Measurements from ENCODE around the gene MEGF10.
"Not testable (repeated sequence)": the region's sequence is repeated elsewhere in the genome, so short reads cannot be mapped to it uniquely, and the experiment has no call there.

Gene MEGF10

DNA sequence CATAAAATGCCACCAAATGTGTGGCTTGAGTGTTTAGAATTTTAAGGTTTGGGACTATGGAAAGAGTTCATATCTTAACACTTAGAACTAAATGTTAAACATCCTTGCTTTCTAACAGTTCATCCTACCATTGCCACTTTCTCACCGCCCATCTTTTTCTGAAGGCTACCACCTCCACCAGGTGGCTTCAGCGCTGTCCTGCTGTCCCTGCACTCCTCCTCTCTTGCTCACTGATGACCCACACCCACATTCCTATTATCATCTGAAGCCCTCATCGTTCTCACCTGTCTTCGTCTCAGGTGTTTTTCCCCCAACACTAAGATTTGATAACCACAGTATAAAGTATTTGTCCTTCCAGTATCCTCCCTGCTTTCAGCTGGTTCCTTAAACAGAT is 7.4 kb downstream of the MEGF10 start:
- no peak for DNase-seq (ENCODE audit: low spot score)

DNA sequence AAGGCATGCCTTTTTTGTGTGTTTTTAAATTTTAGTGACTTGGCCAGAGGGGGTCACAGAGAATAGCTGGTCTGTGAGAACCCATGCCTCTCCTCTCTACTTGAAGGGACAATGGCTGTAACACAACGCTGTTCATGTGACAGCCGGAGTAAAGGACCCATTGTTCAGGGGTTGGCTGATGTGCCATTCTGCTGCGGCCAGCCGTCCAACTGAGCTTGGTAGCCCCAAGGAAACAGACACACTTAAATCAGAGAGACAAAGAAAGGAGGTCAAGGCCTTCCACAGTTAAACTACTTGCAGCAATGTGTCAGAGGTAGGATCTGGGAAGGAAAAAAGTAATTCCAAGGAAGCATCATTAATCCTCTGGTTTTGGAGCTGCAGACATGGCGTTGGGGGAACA is 8.1 kb downstream of the MEGF10 start:
- no peak for DNase-seq (ENCODE audit: low spot score)

DNA sequence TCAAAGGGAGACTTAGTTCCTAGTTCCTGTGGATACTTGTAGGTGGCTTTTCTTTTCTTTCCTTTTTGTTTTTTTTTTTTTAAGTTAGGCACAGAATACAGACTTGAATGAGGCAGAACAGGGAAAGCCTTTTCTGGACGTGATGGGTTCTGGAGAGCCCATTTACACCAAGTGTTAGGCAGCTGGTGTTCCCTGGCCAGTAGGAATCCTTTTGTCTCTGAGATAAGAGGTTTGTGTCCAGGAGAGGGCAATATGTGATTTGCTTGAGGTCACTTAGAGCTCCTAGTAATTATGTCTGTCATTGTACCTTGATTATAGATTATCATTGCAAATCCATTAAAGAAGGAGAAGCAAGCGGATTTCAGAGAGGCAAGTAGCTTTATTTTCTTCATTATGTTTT is 9.1 kb downstream of the MEGF10 start:
- DNase-seq (ENCODE audit: low spot score): no peak

DNA sequence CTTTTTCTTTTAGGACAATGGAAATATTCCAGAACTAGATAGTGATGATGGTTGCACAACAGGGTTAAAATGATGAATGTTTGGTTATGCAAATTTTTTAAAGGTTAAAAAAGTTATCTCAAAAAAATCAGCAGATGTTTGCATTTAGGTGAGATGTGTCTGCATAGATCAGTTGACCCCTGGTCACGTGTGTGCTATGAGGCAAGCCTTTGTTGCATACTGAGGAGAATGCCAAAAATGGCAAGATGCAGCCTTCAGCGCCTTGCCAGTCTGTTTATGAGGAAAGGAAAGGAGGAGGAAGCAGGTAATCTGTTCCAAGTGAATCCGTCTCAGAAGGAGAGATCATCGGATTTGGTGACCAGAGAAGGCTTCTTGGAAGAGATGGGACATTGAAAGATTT is 11.9 kb downstream of the MEGF10 start:
- no peak for DNase-seq (ENCODE audit: low spot score)

DNA sequence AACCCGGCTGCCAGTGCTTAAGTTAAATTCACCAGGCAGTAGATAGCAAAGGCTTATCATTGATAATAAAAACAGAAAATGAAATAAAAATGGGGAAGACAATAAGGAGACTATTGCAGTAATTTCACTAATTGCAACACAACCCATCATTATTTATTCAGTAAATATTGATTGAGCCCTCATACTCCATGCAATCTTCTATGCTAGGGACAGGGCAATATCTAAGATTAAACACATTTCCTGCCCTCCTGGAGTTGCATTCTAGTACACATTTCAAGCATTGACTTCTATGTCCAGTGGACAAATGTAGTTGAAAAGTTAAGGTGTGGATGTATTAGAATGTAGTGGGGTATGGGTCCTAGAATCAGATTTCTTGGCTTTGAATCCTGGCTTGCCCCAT is 12.8 kb downstream of the MEGF10 start:
- DNase-seq (ENCODE audit: low spot score): no peak

DNA sequence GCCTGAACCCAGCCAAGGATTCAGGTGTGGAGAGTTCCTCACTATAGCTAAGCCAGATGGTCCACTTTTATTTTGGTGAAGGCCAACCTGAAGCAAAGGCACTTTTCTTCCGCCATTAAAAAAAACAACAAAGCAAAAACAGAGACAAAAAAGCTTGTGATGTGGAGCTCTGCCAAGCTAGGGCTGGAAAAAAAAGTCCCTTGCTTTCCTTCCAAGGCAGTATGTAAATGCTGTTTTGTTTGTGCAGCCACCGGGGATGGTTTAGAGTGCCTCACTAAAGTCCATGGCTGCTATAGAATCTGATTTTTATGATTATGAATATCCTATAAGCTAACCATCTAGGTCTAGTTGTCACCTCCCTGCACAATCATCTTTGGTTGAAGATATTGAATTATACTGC is 14.9 kb downstream of the MEGF10 start:
- no peak for DNase-seq (ENCODE audit: low spot score)

DNA sequence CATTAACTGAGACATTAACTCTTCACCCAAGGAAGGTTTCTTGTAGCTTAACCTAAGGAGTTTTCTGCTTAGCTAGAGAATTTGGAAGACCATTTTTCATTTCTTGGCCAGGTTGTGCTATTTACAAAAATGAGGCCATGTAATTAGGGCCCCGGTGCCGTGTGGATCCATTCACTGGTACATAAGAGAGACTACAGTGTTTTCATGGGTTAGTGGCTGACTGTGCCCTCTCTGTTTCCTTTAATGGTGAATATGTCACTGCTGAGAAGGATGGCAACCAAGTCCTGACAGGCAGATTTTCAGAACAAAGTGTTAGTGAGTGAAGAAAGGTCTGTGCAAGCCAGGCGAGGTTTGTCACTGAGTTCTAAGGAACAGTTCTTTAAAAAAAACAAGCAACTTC is 15.4 kb downstream of the MEGF10 start:
- DNase-seq (ENCODE audit: low spot score): no peak

DNA sequence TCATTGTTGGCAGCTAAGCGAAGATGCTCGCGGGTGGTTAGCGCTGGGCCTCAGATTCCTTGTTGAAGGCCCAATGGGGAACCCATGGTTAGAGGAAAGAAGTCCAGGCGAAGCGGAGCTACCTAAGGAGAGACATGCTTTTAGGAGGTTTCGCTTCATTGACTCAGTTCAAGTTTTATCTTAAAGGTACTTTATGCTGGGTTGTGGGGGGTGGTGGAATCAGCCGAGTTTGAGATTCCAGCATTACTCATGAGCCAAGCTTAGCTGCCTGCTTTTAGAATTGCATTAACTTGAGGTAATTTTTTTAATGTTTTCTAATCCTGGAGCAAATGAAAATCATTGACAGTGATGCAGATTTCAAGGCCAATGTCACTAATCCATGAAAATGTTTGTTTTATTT is 16.1 kb downstream of the MEGF10 start:
- no peak for DNase-seq (ENCODE audit: low spot score)

DNA sequence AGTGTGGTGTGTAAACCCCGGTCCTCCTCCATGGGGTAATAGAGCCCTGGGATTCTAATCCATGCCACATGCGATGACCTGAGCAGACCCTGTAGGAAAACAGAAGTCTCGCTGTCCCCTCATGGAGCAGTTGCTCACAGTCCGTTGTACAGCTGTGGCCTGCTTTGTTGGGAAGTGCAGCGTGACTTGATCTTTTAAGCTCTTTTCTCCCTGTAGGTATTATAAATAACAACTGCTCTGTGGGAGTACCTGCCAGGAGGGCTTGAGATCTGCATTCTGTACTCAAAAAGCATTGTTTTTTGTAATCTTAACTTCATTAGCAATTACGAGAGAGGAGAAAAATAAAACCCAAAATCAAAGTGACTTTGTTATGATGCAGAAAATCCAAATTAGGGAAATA is 17.3 kb downstream of the MEGF10 start:
- DNase-seq (ENCODE audit: low spot score): no peak

DNA sequence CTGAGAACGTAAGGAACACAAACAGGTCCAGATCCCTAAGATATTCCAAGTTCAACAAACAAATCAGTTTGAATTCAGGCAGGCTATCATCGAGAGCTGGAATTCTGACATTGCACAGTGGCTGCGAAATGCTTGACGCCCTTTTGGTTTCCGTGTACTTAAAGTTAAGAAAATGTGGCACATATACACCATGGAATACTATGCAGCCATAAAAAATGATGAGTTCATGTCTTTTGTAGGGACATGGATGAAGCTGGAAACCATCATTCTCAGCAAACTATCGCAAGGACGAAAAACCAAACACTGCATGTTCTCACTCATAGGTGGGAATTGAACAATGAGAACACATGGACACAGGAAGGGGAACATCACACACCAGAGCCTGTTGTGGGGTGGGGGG is 17.7 kb downstream of the MEGF10 start:
- not testable (repeated sequence) for DNase-seq (ENCODE audit: low spot score)

DNA sequence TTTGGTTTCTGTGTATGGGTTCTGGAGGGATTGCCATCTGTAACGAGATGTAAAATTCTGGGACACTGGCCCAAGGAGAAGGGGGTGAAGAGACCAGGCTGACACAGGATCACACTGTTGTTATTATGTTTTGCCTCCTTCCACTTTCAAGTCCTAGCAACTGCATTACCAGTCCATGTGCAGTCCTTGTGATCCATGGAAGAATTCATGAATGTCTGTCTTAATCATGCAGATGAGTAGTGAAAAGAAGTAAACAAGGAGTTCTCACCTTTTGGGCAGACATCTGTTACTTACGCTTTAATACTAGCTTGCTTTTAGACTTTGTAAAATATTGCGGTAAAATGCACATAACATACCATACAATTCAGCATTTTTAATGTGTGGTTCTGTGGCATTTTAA is 18.3 kb downstream of the MEGF10 start:
- DNase-seq (ENCODE audit: low spot score): no peak

DNA sequence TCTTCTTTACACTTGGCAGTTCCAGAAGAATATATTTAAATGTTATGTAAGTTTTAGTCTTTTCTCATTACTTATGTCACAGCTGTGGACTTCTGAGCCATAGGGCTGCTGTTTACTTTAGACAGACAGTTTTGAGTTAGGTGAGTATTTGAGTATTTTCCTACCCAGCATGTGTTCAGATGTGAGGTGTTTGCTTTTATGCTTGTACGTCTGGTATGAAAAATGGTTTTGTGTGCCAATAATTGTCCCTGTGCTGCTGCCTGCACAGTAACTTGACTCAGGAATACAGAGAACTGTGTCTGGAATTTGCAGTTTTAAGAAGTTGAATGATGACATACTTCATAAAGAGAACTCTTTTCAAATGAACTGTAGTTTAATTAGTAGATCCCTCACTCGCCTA is 20.8 kb downstream of the MEGF10 start:
- DNase-seq (ENCODE audit: low spot score): no peak

DNA sequence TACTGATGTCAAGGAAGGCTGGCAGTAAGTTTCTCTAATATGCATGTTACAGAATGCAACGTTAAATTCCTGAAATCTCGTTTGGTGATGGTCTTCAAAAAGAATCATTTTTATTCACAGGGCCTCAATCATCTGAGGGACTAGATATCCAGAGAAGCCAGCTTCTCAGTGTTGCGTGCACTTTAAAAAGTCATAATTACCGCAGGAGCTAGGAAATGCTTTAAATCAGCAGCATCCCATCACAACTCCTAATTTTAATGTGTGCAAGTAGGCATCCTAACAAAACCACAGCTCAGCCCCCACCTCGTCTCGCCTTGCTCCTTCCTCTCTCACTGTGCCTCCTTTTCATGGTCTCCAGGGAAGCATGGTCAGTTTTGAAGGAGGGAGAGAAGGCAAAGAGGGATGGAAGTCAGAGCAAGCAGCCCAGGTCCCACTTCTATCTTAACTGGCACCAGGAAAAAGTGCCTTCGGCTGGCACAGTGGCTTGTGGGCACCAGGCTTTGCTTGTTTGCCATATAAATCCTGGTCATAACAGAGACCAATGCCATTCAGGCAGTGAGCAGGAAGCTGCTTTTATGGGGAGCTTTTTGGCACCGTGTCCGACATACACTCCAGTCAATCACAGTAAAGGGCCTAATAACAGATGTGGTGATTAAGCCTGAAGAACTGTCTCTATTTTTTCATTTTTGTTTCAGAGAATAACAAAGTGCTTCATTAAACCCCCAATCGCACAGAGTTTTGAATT is 21.4 kb downstream of the MEGF10 start:
- DNase-seq (ENCODE audit: low spot score): no peak

DNA sequence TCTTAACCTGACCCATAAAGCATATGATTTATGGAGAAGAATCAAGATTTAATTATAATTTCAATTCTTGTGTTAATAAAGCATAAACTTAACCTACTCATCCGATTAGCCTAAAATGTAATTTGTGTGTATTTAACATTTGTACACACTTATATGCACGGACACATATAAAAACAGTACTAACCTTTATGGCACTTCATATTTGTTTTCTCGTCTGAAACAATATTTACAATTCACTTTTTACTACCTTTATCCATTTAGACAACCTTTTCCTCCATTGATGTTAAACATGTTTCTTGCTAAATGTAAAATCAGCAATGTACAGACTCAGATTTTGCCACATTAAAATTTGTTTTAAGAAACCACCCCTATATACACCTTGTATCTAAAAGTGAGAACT is 22.8 kb downstream of the MEGF10 start:
- DNase-seq (ENCODE audit: low spot score): no peak

DNA sequence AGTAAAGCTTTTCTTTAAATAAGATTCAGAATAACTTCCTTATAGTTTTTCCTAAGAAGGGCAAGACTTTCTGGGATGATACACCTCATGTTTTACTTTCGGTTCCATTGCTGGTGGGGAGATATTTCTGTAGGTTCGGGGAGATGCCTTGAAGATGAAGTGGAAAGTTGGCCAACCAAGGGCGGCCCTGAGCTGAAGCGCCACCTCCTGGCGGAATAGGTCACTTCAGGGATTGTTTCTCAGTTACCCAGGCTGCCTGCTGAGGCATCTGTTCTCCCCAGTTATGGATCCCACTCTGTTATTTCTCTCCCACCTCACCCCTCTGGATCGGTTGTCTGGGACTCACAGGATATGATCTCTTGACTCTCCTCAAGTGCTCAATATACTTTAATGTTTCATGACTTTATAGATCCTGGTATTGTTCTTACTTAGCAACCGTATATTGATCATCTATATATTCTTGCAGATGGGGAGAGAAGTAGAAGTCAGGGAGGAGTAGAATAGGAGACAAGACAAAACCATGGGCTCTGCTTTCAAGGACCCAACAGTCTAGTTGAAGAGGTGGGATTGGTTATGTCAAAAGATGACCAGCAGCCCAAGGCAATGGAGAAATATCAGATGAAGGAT is 23.4 kb downstream of the MEGF10 start:
- peak; percentile 37 for DNase-seq (ENCODE audit: low spot score)

DNA sequence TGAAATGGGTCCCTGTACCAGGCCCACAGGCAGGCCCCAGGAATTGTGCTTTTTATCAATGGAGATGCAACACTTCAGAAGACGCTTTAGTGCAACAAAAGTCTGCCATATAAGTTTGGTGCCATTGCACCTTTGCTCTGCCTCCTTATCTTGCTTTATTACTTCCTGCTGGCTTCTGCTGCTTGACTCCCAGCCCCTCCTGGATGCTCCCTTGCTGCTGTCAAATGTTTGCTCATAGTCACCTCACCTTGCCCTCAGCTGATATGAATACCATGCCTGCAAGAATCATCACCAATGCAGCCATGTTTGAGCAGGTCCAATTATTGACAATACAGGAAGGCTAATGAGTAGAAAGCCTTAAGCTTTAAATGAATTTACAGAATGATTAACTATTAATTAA is 25.4 kb downstream of the MEGF10 start:
- DNase-seq (ENCODE audit: low spot score): peak; percentile 36

DNA sequence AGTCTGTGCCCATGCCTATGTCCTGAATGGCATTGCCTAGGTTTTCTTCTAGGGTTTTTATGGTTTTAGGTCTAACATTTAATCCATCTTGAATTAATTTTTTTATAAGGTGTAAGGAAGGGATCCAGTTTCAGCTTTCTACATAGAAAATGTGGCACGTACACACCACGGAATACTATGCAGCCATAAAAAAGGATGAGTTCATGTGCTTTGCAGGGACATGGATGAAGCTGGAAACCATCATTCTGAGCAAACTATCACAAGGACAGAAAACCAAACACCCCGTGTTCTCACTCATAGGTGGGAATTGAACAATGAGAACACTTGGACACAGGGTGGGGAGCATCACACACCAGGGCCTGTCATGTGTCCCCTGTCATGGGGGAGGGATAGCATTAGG is 26.8 kb downstream of the MEGF10 start:
- not testable (repeated sequence) for DNase-seq (ENCODE audit: low spot score)

DNA sequence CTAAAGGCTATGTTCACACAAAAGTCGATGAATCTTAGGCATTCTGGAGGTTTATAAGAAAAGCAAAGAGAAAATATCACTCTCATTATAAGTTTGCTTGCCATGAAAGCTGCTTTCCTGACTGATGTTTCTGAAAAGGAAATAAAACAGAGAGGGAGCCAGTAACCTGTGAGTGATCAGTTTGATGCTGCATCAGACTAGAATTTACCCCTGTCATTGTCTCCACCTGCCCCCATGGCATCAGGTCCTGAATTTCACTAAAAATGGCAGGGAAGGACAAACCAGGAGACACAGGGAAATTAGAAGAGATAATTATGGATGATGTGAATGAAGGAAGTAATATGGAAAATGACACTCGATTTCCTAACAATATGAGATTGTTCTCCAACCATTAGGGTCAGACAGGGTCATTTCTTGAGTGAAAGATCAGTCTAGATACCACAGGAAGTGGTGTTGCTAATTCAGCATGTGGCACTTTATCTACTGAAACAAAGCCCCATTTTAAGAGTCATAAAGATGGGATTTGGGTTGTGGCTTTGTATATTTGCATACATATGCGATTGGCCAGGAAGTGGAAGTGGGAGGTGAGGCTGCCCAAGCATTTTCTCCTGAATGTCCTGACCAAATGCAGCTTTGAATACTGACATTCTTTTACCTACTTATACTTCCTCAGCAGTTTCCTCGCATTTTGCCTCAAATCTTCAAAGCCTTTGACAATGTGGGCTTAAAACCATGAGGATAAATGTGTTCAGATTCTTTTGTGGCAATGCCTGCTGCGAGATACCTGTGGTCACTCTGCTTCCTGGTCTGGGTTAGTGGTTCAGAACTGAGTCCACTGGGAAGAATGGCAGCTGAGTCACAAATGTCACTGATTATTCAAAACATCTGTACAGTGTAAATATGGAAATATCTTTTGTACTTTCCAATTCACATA is 29.7 kb downstream of the MEGF10 start:
- no peak for DNase-seq (ENCODE audit: low spot score)

DNA sequence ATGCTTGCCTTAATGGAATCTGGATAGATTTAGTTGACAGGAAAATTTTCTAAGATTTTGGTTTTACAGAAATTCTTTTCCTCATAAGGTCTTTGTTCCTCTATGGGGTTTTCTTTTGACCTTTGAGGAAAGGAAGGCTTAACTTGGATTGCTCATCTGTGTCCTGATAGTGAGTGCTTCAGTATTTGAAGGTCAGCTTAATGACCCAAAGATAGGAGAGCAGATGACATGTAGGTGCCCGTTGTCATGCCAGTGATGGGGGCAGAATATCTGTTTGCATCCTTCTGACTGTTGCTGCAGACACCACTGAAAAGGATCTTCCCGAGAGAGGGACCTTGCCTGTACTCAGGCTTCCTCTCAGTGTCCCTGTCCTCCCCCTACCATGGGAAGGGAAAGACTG is 30.9 kb downstream of the MEGF10 start:
- DNase-seq (ENCODE audit: low spot score): no peak

DNA sequence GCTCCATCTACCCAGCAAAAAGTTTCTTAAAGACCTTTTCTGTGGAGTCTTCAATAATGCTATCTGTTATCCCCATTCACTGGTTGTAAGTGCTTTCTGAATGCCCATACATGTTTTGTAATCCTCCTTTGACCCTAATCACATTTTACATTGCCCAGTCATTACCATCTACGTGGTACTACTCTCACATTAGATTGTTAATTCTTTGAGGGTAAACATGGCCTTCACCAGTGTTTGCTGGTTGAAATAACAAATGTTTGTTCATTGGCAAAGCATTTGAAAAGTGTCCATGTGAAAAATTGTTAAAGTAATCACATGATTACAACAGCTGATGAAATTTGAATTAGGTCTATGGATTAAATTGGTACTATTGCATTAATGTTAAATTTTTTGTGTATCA is 31.8 kb downstream of the MEGF10 start:
- DNase-seq (ENCODE audit: low spot score): no peak

DNA sequence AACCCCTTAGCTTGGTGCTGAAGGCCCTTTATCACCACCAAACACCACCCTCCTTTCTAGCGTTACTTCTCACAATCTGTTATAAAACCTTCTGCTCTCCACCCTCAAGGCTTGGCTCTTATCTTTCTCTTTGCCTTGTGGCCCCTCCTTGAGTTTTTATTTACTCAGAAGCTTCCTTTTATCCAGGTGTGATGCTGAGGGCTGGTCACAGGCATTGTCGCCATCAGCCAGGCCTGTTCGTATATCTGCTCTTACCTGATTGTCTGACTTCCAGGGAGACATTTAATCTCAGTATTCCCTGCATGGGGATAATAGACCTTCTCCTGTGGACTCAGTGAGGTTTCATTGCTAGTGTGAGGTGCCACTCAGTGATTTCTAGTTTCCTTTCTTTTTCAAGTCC is 34.2 kb downstream of the MEGF10 start:
- no peak for DNase-seq (ENCODE audit: low spot score)

DNA sequence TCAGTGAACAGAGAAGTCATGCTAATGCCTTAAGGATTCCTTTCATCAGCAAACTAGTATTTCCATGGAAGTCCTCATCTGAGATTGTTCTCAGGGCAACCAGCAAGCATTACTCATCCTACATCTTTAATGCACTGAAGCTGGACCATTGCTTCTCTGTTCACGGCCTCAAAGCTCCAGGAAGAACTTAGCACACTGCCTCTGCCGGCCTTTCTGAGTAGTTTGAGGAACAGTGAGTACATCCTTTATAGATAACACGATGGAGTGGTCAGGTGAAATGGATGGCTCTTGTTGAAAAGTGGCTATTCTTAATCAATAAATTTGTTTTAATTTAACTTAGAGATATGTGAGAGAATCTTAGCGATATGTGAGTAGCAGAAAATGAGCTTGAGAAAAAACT is 35.8 kb downstream of the MEGF10 start:
- DNase-seq (ENCODE audit: low spot score): no peak
